Measurements from ENCODE around the gene ITGAE. TPM values are rescaled to one million over a fixed set of nuclear protein-coding genes. Genes with fewer than 3 reads are reported as not detected.

ITGAE gene
- total RNA-seq, 1 donor from 2014 or later = 15.8 TPM

GRCh38 chr17:3685174-3685573, 115.8 kb downstream of the ITGAE start:
- no peak for DNase-seq (ENCODE audit: low spot score in 2 of 2)
- Histone ChIP-seq H3K27ac (no peak overlapping the region), H3K4me1 (no peaks in the 10 kb centered on the region), H3K27me3 (no peaks in the 10 kb centered on the region), H3K36me3 (no peaks in the 10 kb centered on the region), H3K4me3 (no peak overlapping the region), H3K9me3 (no peaks in the 10 kb centered on the region)
- no peak for TF ChIP-seq CTCF (IDR thresholded peaks at IDR 0.05)
- intact Hi-C loops (cut with DNase I) = no loop called here

GRCh38 chr17:3683054-3683511, 117.9 kb downstream of the ITGAE start:
- no peaks in the 10 kb centered on the region for H3K27me3 ChIP-seq
- no peaks in the 10 kb centered on the region for H3K4me1 ChIP-seq
- no peaks in the 10 kb centered on the region for H3K9me3 ChIP-seq
- H3K27ac ChIP-seq = no peak overlapping the region
- H3K36me3 ChIP-seq = no peaks in the 10 kb centered on the region
- DNase-seq (ENCODE audit: low spot score in 2 of 2) = no peak
- intact Hi-C loops (cut with DNase I) = no loop called here
- H3K4me3 ChIP-seq = no peak overlapping the region
- peak; percentile 52 to 74 (median 65) for TF ChIP-seq CTCF (IDR thresholded peaks at IDR 0.05)

- H3K36me3 ChIP-seq = no peaks in the 10 kb centered on the region
- no peak for DNase-seq (ENCODE audit: low spot score in 2 of 2)
- H3K4me3 ChIP-seq = no peak overlapping the region
- TF ChIP-seq CTCF (IDR thresholded peaks at IDR 0.05) = no peak
- H3K27me3 ChIP-seq = no peaks in the 10 kb centered on the region
- no peaks in the 10 kb centered on the region for H3K9me3 ChIP-seq
- H3K4me1 ChIP-seq = no peaks in the 10 kb centered on the region
- no peak overlapping the region for H3K27ac ChIP-seq
- intact Hi-C loops (cut with DNase I) = no loop called here
Measured at GRCh38 chr17:3682033-3682432, 119.0 kb downstream of the ITGAE start.

GRCh38 chr17:3681565-3681964, 119.4 kb downstream of the ITGAE start:
- Histone ChIP-seq H3K27me3 (no peaks in the 10 kb centered on the region), H3K36me3 (no peaks in the 10 kb centered on the region), H3K27ac (no peak overlapping the region), H3K4me3 (no peak overlapping the region), H3K4me1 (no peaks in the 10 kb centered on the region), H3K9me3 (no peaks in the 10 kb centered on the region)
- no peak for DNase-seq (ENCODE audit: low spot score in 2 of 2)
- intact Hi-C loops (cut with DNase I) = no loop called here
- no peak for TF ChIP-seq CTCF (IDR thresholded peaks at IDR 0.05)

- Histone ChIP-seq H3K4me1 (no peaks in the 10 kb centered on the region), H3K4me3 (no peak overlapping the region), H3K36me3 (no peaks in the 10 kb centered on the region), H3K27ac (no peak overlapping the region), H3K9me3 (no peaks in the 10 kb centered on the region), H3K27me3 (no peaks in the 10 kb centered on the region)
- TF ChIP-seq CTCF (IDR thresholded peaks at IDR 0.05) = no peak
- intact Hi-C loops (cut with DNase I) = no loop called here
- DNase-seq (ENCODE audit: low spot score in 2 of 2) = no peak
Measured at GRCh38 chr17:3681057-3681456, 119.9 kb downstream of the ITGAE start.

GRCh38 chr17:3679531-3680126, 121.4 kb downstream of the ITGAE start:
- intact Hi-C loops (cut with DNase I) = no loop called here
- no peaks in the 10 kb centered on the region for H3K36me3 ChIP-seq
- H3K4me1 ChIP-seq = no peaks in the 10 kb centered on the region
- no peaks in the 10 kb centered on the region for H3K9me3 ChIP-seq
- no peak for DNase-seq (ENCODE audit: low spot score in 2 of 2)
- H3K27ac ChIP-seq = no peak overlapping the region
- H3K4me3 ChIP-seq = no peak overlapping the region
- H3K27me3 ChIP-seq = no peaks in the 10 kb centered on the region
- no peak for TF ChIP-seq CTCF (IDR thresholded peaks at IDR 0.05)
